SK-N-SH treated with all-trans-retinoic acid at 6 μM for 48 hours (cell line): Measurements from ENCODE around the gene GPC5.

ENCODE experiments used
- ATAC-seq: fragments of 200-7000 bp; cut with Tn5 transposase; 3 replicates; pipeline ENCODE4 v1.9.1; 2020; ENCODE audit warnings: mild to moderate bottlenecking, moderate library complexity
- CREB5 ChIP-seq: fragments of 250-450 bp; sonication (Bioruptor Pico); IDR thresholded peaks from 2 replicates; pipeline ENCODE4 v1.5.1; 2020; ENCODE audit warnings: low read depth, mild to moderate bottlenecking, moderate library complexity
- CSDC2 ChIP-seq: fragments of 250-450 bp; sonication (Bioruptor Pico); IDR thresholded peaks from 2 replicates; pipeline ENCODE4 v1.5.0; 2020; ENCODE audit warnings: mild to moderate bottlenecking, moderate library complexity
- CSRNP3 ChIP-seq: fragments of 250-450 bp; sonication (Bioruptor Pico); IDR thresholded peaks from 2 replicates; pipeline ENCODE4 v1.5.1; 2021; ENCODE audit warnings: mild to moderate bottlenecking, moderate library complexity
- ESRRG ChIP-seq: fragments of 250-450 bp; sonication (Bioruptor Pico); IDR thresholded peaks from 2 replicates; pipeline ENCODE4 v1.6.1; 2021; ENCODE audit warnings: mild to moderate bottlenecking
- GLIS3 ChIP-seq: fragments of 250-450 bp; sonication (Bioruptor Pico); IDR thresholded peaks from 2 replicates; pipeline ENCODE4 v1.5.0; 2020; ENCODE audit warnings: mild to moderate bottlenecking, moderate library complexity
- ISL1 ChIP-seq: fragments of 250-450 bp; sonication (Bioruptor Pico); IDR thresholded peaks from 2 replicates; pipeline ENCODE4 v2.1.2; 2022; ENCODE audit warnings: mild to moderate bottlenecking, moderate library complexity
- OSR1 ChIP-seq: fragments of 250-450 bp; sonication (Bioruptor Pico); IDR thresholded peaks from 2 replicates; pipeline ENCODE4 v1.8.0; 2022; ENCODE audit warnings: moderate library complexity, mild to moderate bottlenecking, inconsistent platforms
- PATZ1 ChIP-seq: fragments of 250-450 bp; sonication (Bioruptor Pico); IDR thresholded peaks from 2 replicates; pipeline ENCODE4 v1.8.0; 2020; ENCODE audit warnings: mild to moderate bottlenecking, moderate library complexity, borderline replicate concordance
- PPARA ChIP-seq: fragments of 250-450 bp; sonication (Bioruptor Pico); IDR thresholded peaks from 2 replicates; pipeline ENCODE4 v1.5.0; 2020; ENCODE audit warnings: mild to moderate bottlenecking, borderline replicate concordance
- RARB ChIP-seq: fragments of 250-450 bp; sonication (Bioruptor Pico); IDR thresholded peaks from 2 replicates; pipeline ENCODE4 v1.8.0; 2021; ENCODE audit warnings: mild to moderate bottlenecking, moderate library complexity
- SNAI2 ChIP-seq: fragments of 250-450 bp; sonication (Bioruptor Pico); IDR thresholded peaks from 2 replicates; pipeline ENCODE4 v1.5.0; 2020; ENCODE audit warnings: mild to moderate bottlenecking, moderate library complexity
- TCF4 ChIP-seq: fragments of 250-450 bp; sonication (Bioruptor Pico); IDR thresholded peaks from 2 replicates; pipeline ENCODE4 v1.8.0; 2021; ENCODE audit warnings: mild to moderate bottlenecking, moderate library complexity, borderline replicate concordance
- TOX ChIP-seq: fragments of 250-450 bp; sonication (Bioruptor Pico); IDR thresholded peaks from 2 replicates; pipeline ENCODE4 v1.8.0; 2021; ENCODE audit warnings: mild to moderate bottlenecking, moderate library complexity, borderline replicate concordance
- TSHZ2 ChIP-seq: fragments of 250-450 bp; sonication (Bioruptor Pico); IDR thresholded peaks from 2 replicates; pipeline ENCODE4 v1.5.0; 2020; ENCODE audit warnings: mild to moderate bottlenecking, moderate library complexity
- ZC3H10 ChIP-seq: fragments of 250-450 bp; sonication (Bioruptor Pico); IDR thresholded peaks from 2 replicates; pipeline ENCODE4 v1.5.1; 2021; ENCODE audit warnings: mild to moderate bottlenecking, moderate library complexity
- ZFP3 ChIP-seq: fragments of 250-450 bp; sonication (Bioruptor Pico); IDR thresholded peaks from 2 replicates; pipeline ENCODE4 v1.5.0; 2020; ENCODE audit warnings: mild to moderate bottlenecking, moderate library complexity
- ZFP30 ChIP-seq: fragments of 450-650 bp; formaldehyde crosslinking; IDR thresholded peaks from 2 replicates; pipeline ENCODE4 v1.5.0; 2022; ENCODE audit warnings: mild to moderate bottlenecking, moderate library complexity
- ZNF565 ChIP-seq: fragments of 450-650 bp; formaldehyde crosslinking; conservative IDR thresholded peaks from 2 replicates; pipeline ENCODE4 v1.5.0; 2020; ENCODE audit warnings: low read depth, mild to moderate bottlenecking, moderate library complexity
- ZNF70 ChIP-seq: fragments of 450-650 bp; formaldehyde crosslinking; IDR thresholded peaks from 2 replicates; pipeline ENCODE4 v1.5.0; 2020; ENCODE audit warnings: mild to moderate bottlenecking, moderate library complexity
- ZNF8 ChIP-seq: fragments of 450-650 bp; formaldehyde crosslinking; IDR thresholded peaks from 2 replicates; pipeline ENCODE4 v1.5.0; 2020; ENCODE audit warnings: mild to moderate bottlenecking, moderate library complexity

GPC5 gene

DNA sequence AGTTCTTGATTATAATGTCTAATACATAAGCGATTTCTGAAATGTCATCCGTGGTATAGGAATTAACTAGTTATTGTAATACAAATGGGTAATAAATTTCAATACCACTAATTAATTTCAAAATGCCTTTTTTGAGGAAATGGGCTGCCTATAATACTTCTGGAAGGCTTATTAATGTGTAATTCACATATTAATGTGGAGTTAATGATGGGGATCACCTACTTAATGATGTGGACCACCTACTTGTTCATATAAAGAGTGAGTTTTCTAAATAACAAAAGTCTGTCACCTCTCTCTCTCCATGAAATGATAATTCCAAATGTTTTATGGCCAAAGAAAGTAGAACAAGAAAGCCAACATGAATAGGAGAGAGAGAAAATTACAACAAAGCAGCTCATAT, 914.4 kb downstream of the GPC5 start:
- no peak for TF ChIP-seq TCF4
- no peak for TF ChIP-seq ZNF565 (CRISPR knock-in tag)
- no peak for TF ChIP-seq CREB5
- no peak for TF ChIP-seq ESRRG
- no peak for TF ChIP-seq PPARA

GRCh38 chr13:92313382-92313781, 915.0 kb downstream of the GPC5 start:
- TF ChIP-seq TCF4 = no peak
- TF ChIP-seq RARB (CRISPR knock-in tag) = no peak
- no peak for TF ChIP-seq ZFP30 (CRISPR knock-in tag)
- TF ChIP-seq SNAI2 (CRISPR knock-in tag) = no peak
- TF ChIP-seq OSR1 (CRISPR knock-in tag) = no peak
- TF ChIP-seq PPARA = no peak
- TF ChIP-seq GLIS3 (CRISPR knock-in tag) = no peak
- TF ChIP-seq ZC3H10 (CRISPR knock-in tag) = no peak
- TF ChIP-seq ISL1 (CRISPR knock-in tag) = no peak
- TF ChIP-seq CSRNP3 (CRISPR knock-in tag) = no peak
- no peak for TF ChIP-seq ZNF70 (CRISPR knock-in tag)
- no peak for TF ChIP-seq ZNF8 (CRISPR knock-in tag)
- TF ChIP-seq PATZ1 (CRISPR knock-in tag) = no peak
- TF ChIP-seq ZFP3 (CRISPR knock-in tag) = no peak
- no peak for TF ChIP-seq ZNF565 (CRISPR knock-in tag)

More for the DNA sequence above, 914.4 kb downstream of the GPC5 start:
- ATAC-seq = no peak

DNA sequence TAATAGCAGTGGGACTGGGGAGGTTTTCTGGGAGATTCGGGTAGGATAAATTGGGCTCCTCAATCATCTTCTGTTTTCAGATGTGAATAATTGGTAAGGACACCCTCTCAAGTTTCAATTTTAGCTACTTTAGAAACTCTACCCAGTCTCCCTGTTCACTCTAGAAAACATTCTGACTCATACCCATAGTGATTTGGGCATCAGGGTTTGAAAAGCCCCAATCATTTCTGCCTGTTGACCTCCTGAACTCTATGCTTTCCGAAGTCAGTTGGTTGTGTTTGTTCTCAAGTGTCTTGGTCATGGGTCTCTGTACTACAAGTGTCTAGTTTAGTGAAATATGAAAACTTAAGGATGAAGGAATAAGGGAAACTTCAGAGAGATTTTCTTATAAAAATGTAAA, 916.8 kb downstream of the GPC5 start:
- TF ChIP-seq ZNF8 (CRISPR knock-in tag) (no peak), ESRRG (no peak)
- TF ChIP-seq, all 23 proteins: peak for 0
- ATAC-seq = peak; percentile 47

More at GRCh38 chr13:92313382-92313781, 915.0 kb downstream of the GPC5 start:
- ATAC-seq = no peak

DNA sequence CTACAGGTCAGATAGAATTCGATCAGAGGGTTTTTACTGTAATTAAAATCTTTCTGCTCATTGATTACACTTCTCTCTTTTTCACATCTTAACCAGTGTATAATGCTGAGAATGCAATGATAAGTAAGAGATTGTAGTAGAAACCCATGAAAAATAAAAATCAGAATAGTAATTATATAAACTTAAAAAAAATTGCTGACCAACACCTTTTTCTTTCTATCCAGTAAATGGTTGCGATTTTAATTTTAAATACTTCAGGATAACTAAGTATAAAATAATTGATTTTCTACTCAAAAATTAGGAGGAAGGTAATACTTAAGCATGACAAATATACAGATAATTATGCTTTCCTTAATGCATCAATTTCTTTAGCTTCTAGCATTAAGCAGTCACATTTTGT, 917.6 kb downstream of the GPC5 start:
- ATAC-seq = no peak
- TF ChIP-seq PPARA (no peak), RARB (CRISPR knock-in tag) (no peak), ZNF70 (CRISPR knock-in tag) (no peak), ZFP3 (CRISPR knock-in tag) (no peak), CREB5 (no peak), ZC3H10 (CRISPR knock-in tag) (no peak), TOX (CRISPR knock-in tag) (no peak), TCF4 (no peak), ZNF565 (CRISPR knock-in tag) (no peak)

GRCh38 chr13:92317066-92317465, 918.6 kb downstream of the GPC5 start:
- peak; percentile 48; the same call in 2 of the 3 replicates for ATAC-seq
- TF ChIP-seq ISL1 (CRISPR knock-in tag) = peak; percentile 77
- TF ChIP-seq TOX (CRISPR knock-in tag) = no peak
- TF ChIP-seq CREB5 = peak; percentile 75
- no peak for TF ChIP-seq ESRRG
- no peak for TF ChIP-seq ZNF565 (CRISPR knock-in tag)
- 0 out of 2 replicates have a peak, but pooled peaks have one; percentile 48 for TF ChIP-seq PATZ1 (CRISPR knock-in tag)
- no peak for TF ChIP-seq CSDC2 (CRISPR knock-in tag)
- no peak for TF ChIP-seq SNAI2 (CRISPR knock-in tag)
- TF ChIP-seq TSHZ2 (CRISPR knock-in tag) = no peak
- no peak for TF ChIP-seq CSRNP3 (CRISPR knock-in tag)
- no peak for TF ChIP-seq PPARA
